Lower leg skin (tissue), 3 donors: ENCODE data around the gene ZNF808.

ENCODE experiments used
- CTCF ChIP-seq, 3 donors: fragments of 450-650 bp; IDR thresholded peaks; one replicate each; pipeline ENCODE4 v1.5.1; 2016; ENCODE audit warnings: antibody characterized with exemption in 3 of 3, mild to moderate bottlenecking in 3 of 3, moderate library complexity in 2 of 3
- POLR2A ChIP-seq, 2 donors: fragments of 450-650 bp; IDR thresholded peaks; one replicate each; pipeline ENCODE4 v1.6.1; 2016 to 2017; ENCODE audit warnings: antibody characterized with exemption in 2 of 2, mild to moderate bottlenecking in 1 of 2, moderate library complexity in 1 of 2

GRCh38 chr19:52566588-52566987 is 39.1 kb downstream of the ZNF808 start:
- no peak for TF ChIP-seq CTCF (IDR thresholded peaks at IDR 0.05)
- TF ChIP-seq POLR2A (IDR thresholded peaks at IDR 0.05), result no peak
